Stimulated activated CD4-positive, alpha-beta T cell treated with anti-CD3 and anti-CD28 coated beads, TNF-alpha, amount 100 ng/mL, for 24 hours (primary cell): ENCODE results near the gene MBD5.
"Not testable (repeated sequence)": the region's sequence is repeated elsewhere in the genome, so short reads cannot be mapped to it uniquely, and the experiment has no call there.

Experiments used
- DNase-seq, 3 experiments: peaks; one replicate each; pipeline ENCODE4 v3.0.0-alpha.2; 2020; ENCODE audit warnings: low read depth in 3 of 3

Gene MBD5

GRCh38 chr2:148523315-148523714 is 502.4 kb downstream of the MBD5 start:
- no peak for DNase-seq

- no peak for DNase-seq
Measured at GRCh38 chr2:148524519-148524919, 503.6 kb downstream of the MBD5 start.

GRCh38 chr2:148525130-148525529 is 504.2 kb downstream of the MBD5 start:
- no peak for DNase-seq

- no peak for DNase-seq
Measured at GRCh38 chr2:148526509-148527346, 505.8 kb downstream of the MBD5 start.

GRCh38 chr2:148527488-148528340 is 506.8 kb downstream of the MBD5 start:
- DNase-seq, result no peak

- DNase-seq, result no peak
Measured at GRCh38 chr2:148528356-148529064, 507.6 kb downstream of the MBD5 start.

- no peak for DNase-seq
Measured at GRCh38 chr2:148529745-148530144, 508.9 kb downstream of the MBD5 start.

GRCh38 chr2:148530350-148530749 is 509.5 kb downstream of the MBD5 start:
- no peak for DNase-seq

GRCh38 chr2:148531235-148531634 is 510.3 kb downstream of the MBD5 start:
- DNase-seq, result no peak

GRCh38 chr2:148531669-148532428 is 511.0 kb downstream of the MBD5 start:
- no peak for DNase-seq

GRCh38 chr2:148533004-148533403 is 512.1 kb downstream of the MBD5 start:
- no peak for DNase-seq

- DNase-seq, result no peak
Measured at GRCh38 chr2:148533685-148534084, 512.8 kb downstream of the MBD5 start.

- no peak for DNase-seq
Measured at GRCh38 chr2:148534416-148535204, 513.7 kb downstream of the MBD5 start.

- DNase-seq, result no peak
Measured at GRCh38 chr2:148538375-148538774, 517.5 kb downstream of the MBD5 start.

- no peak for DNase-seq
Measured at GRCh38 chr2:148540022-148540421, 519.1 kb downstream of the MBD5 start.

GRCh38 chr2:148541792-148542191 is 520.9 kb downstream of the MBD5 start:
- DNase-seq, result no peak

GRCh38 chr2:148542614-148543013 is 521.7 kb downstream of the MBD5 start:
- no peak for DNase-seq

GRCh38 chr2:148543088-148543540 is 522.2 kb downstream of the MBD5 start:
- DNase-seq, result not testable (repeated sequence)

- no peak for DNase-seq
Measured at GRCh38 chr2:148545390-148546256, 524.7 kb downstream of the MBD5 start.

- no peak for DNase-seq
Measured at GRCh38 chr2:148546270-148546669, 525.4 kb downstream of the MBD5 start.
